ENCODE results near the gene FAM168B. TPM values are rescaled to one million over a fixed set of nuclear protein-coding genes. Genes with fewer than 3 reads are reported as not detected.

The FAM168B gene
- total and polyA plus RNA-seq, 9 donors: 54.4 to 117 (median 98.4) TPM

GRCh38 chr2:131031431-131031841 is 61.8 kb downstream of the FAM168B start:
- no peak overlapping the region for H3K4me3 ChIP-seq
- intact Hi-C loops (cut with DNase I): no loop called here
- H3K36me3 ChIP-seq: no peaks in the 10 kb centered on the region
- H3K9me3 ChIP-seq: no peaks in the 10 kb centered on the region
- TF ChIP-seq EP300 (IDR thresholded peaks at IDR 0.05) (no peak), POLR2A (IDR thresholded peaks at IDR 0.05) (no peak)
- TF ChIP-seq, protein P1, sequence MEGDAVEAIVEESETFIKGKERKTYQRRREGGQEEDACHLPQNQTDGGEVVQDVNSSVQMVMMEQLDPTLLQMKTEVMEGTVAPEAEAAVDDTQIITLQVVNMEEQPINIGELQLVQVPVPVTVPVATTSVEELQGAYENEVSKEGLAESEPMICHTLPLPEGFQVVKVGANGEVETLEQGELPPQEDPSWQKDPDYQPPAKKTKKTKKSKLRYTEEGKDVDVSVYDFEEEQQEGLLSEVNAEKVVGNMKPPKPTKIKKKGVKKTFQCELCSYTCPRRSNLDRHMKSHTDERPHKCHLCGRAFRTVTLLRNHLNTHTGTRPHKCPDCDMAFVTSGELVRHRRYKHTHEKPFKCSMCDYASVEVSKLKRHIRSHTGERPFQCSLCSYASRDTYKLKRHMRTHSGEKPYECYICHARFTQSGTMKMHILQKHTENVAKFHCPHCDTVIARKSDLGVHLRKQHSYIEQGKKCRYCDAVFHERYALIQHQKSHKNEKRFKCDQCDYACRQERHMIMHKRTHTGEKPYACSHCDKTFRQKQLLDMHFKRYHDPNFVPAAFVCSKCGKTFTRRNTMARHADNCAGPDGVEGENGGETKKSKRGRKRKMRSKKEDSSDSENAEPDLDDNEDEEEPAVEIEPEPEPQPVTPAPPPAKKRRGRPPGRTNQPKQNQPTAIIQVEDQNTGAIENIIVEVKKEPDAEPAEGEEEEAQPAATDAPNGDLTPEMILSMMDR (IDR thresholded peaks at IDR 0.05): no peak
- no peak overlapping the region for H3K27ac ChIP-seq
- no peaks in the 10 kb centered on the region for H3K27me3 ChIP-seq
- WGBS, 3 donors: 74 to 85% (median 81%) methylated on average over 9 of the region's 9 CpGs
- no peak for DNase-seq
- no peaks in the 10 kb centered on the region for H3K4me1 ChIP-seq (ENCODE audit: insufficient read depth)

- H3K9me3 ChIP-seq: no peaks in the 10 kb centered on the region
- intact Hi-C loops (cut with DNase I): no loop called here
- H3K4me1 ChIP-seq (ENCODE audit: insufficient read depth): no peaks in the 10 kb centered on the region
Observed at GRCh38 chr2:131030478-131030971, 62.7 kb downstream of the FAM168B start.

DNA sequence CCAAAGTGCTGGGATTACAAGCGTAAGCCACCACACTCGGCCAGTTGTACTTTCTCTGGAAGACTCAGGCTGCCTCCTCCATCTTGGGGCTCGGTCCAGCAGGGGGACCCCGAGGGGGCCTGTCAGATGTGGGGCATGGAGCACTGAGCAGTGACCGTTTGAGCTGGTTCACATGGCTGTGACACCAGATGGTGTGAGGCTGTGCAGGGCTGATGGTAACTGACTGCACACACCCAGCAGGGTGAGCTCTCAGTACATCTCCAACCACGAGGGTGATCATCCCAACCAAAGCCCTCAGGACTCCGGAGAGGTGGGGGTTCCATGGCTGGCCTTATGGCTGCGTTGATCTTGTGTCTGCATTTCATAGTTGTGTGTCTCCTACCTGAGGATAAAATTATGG is 63.4 kb downstream of the FAM168B start:
- TF ChIP-seq EP300 (IDR thresholded peaks at IDR 0.05) (no peak), POLR2A (IDR thresholded peaks at IDR 0.05) (no peak)
- TF ChIP-seq, protein P1 (IDR thresholded peaks at IDR 0.05): no peak
- H3K27ac ChIP-seq: no peak overlapping the region
- DNase-seq: no peak
- H3K27me3 ChIP-seq: no peaks in the 10 kb centered on the region
- H3K4me1 ChIP-seq (ENCODE audit: insufficient read depth): no peaks in the 10 kb centered on the region
- H3K36me3 ChIP-seq: no peaks in the 10 kb centered on the region
- no peaks in the 10 kb centered on the region for H3K9me3 ChIP-seq
- no peak overlapping the region for H3K4me3 ChIP-seq
- WGBS, 3 donors: 68 to 71% (median 69%) methylated on average over 8 of the region's 8 CpGs
- intact Hi-C loops (cut with DNase I): no loop called here

More at GRCh38 chr2:131030478-131030971, 62.7 kb downstream of the FAM168B start:
- H3K27me3 ChIP-seq: no peaks in the 10 kb centered on the region
- WGBS, 3 donors: 67 to 73% (median 71%) methylated on average over 13 of the region's 13 CpGs
- DNase-seq: no peak
- no peak overlapping the region for H3K27ac ChIP-seq
- H3K36me3 ChIP-seq: no peaks in the 10 kb centered on the region
- TF ChIP-seq POLR2A (IDR thresholded peaks at IDR 0.05): no peak
- no peak for TF ChIP-seq EP300 (IDR thresholded peaks at IDR 0.05)
- TF ChIP-seq, protein P1 (IDR thresholded peaks at IDR 0.05): no peak
- H3K4me3 ChIP-seq: no peak overlapping the region

DNA sequence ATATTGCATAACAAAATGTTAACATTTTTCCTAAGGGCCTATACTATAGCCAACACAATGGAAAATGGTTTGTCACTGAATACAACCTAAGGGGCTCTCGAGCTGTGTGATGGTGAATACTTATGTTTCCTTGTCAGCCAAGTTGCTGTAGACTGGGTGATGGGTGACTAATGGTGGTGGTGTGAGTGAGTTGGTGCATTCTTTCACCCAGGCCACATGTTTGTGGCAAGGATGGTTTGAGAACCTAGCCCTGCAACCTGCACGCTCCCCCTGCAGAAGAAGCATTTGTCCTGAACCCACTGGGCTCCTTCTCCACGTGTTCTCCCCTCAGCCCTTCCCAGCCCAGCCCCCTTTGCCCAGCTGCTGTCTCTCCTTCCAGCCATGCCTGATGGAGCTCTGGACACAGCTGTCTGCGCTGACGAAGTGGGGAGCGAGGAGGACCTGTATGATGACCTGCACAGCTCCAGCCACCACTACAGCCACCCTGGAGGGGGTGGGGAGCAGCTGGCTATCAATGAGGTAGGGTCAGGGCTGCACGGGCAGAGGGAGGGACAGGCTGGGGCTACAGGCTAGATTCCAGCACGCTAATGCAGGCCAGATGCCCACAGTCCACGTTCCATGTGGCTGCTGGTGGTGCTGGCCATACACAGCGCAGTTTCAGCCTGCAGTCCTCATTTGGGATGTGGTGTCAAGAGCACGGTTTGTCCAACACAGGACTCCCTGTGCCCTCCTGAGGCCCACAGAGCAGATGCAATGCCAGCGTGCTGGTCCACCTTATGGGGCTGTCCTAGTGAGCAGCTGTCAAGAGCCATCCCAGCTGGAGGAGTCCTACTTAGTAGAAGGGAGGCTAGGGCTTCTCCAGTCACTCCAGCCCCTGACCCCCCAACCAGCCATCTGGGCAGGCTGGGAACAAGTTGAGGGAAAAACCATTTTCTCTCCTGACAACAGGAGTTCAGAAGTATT is 65.4 kb downstream of the FAM168B start:
- WGBS, 3 donors: 79 to 88% (median 83%) methylated on average over 10 to 12 of the region's 12 CpGs
- Histone ChIP-seq H3K36me3 (no peaks in the 10 kb centered on the region), H3K9me3 (no peaks in the 10 kb centered on the region), H3K27ac (no peak overlapping the region), H3K4me3 (no peak overlapping the region), H3K4me1 (ENCODE audit: insufficient read depth) (no peaks in the 10 kb centered on the region), H3K27me3 (no peaks in the 10 kb centered on the region)
- DNase-seq: no peak
- intact Hi-C loops (cut with DNase I): no loop called here
- no peak for TF ChIP-seq POLR2A (IDR thresholded peaks at IDR 0.05)
- TF ChIP-seq, protein P1 (IDR thresholded peaks at IDR 0.05): no peak
- TF ChIP-seq EP300 (IDR thresholded peaks at IDR 0.05): no peak
